K562 (cell line): ENCODE data around the gene ZDHHC14. TPM values are rescaled to one million over a fixed set of nuclear protein-coding genes. Genes with fewer than 3 reads are reported as not detected.

Experiments
- ADNP ChIP-seq: fragments of 200-800 bp; sonication (Bioruptor generic); IDR thresholded peaks from 2 replicates; pipeline ENCODE4 v1.6.1; 2016; ENCODE audit warnings: missing genetic modification characterization, missing compliant biosample characterization
- ATF1 ChIP-seq, 2 experiments: fragments of 450-650 bp in 1 of 2; IDR thresholded peaks; 2 replicates each; pipeline ENCODE4 v1.6.1; 2016; ENCODE audit warnings: missing compliant biosample characterization in 1 of 2, missing genetic modification characterization in 1 of 2
- BHLHE40 ChIP-seq: IDR thresholded peaks from 2 replicates; pipeline ENCODE4 v1.6.1; 2011; ENCODE audit warnings: low read length, improper control_type of control experiment
- MCM5 ChIP-seq: fragments of 450-650 bp; IDR thresholded peaks from 2 replicates; pipeline ENCODE4 v1.6.1; 2016; ENCODE audit warnings: low read depth
- MCM7 ChIP-seq, 2 experiments: fragments of 450-650 bp; IDR thresholded peaks; 2 replicates each; pipeline ENCODE4 v1.6.1; 2016 to 2018
- MTA2 ChIP-seq: fragments of 450-650 bp; IDR thresholded peaks from 2 replicates; pipeline ENCODE4 v1.6.1; 2016; ENCODE audit warnings: low read depth
- PTRF ChIP-seq: fragments of 450-650 bp; IDR thresholded peaks from 2 replicates; pipeline ENCODE4 v1.6.1; 2016; ENCODE audit warnings: mild to moderate bottlenecking, missing genetic modification characterization, missing compliant biosample characterization
- RBM15 ChIP-seq: fragments of 200-400 bp; formaldehyde crosslinking; IDR thresholded peaks from 2 replicates; pipeline ENCODE4 v1.6.1; 2018; ENCODE audit warnings: mild to moderate bottlenecking, low read length, moderate library complexity; ENCODE audit not compliant: insufficient read depth
- SOX6 ChIP-seq: fragments of 450-650 bp; IDR thresholded peaks from 2 replicates; pipeline ENCODE4 v1.6.1; 2014; ENCODE audit warnings: mild to moderate bottlenecking
- SREBF2 ChIP-seq: sonication (generic); formaldehyde crosslinking; IDR thresholded peaks from 2 replicates; pipeline ENCODE4 v1.4.0; 2020; ENCODE audit warnings: mild to moderate bottlenecking, missing genetic modification reagents
- ZNF316 ChIP-seq: fragments of 450-650 bp; IDR thresholded peaks from 2 replicates; pipeline ENCODE4 v1.6.1; 2016
- polyA plus RNA-seq, 8 experiments: library from polyadenylated mRNA; depleted of rRNA in 4 of 8; stranded (reverse) in 5 of 8; unstranded in 3 of 8; fragments of >200 nt; fragmentation: Nextera tagmentation in 2 of 8; fragmentation: Illumina TruSeq in 1 of 8; extraction: Ambion mirVana in 2 of 8; extraction: Trizol in 1 of 8; gene quantifications; 2 replicates each; pipeline versions ENCODE4 v1.2.1 to v1.2.3, GENCODE V29; 2011 to 2014; ENCODE audit warnings: inconsistent platforms in 1 of 8, missing spikeins in 1 of 8
- total RNA-seq, 7 experiments: library from RNA; depleted of rRNA in 6 of 7; stranded (reverse); fragments of >200 nt in 6 of 7; fragmentation: Illumina TruSeq in 2 of 7; extraction: Trizol in 2 of 7; gene quantifications; 2 replicates each; pipeline versions ENCODE4 v1.2.1 to v1.2.3, GENCODE V29; 2011 to 2021; ENCODE audit warnings: low replicate concordance in 1 of 7
- TF ChIP-seq, protein P1 (sequence below): fragments of 250-450 bp; sonication (Bioruptor Pico); IDR thresholded peaks from 2 replicates; pipeline ENCODE4 v1.9.0; 2021; ENCODE audit warnings: mild to moderate bottlenecking
- TF ChIP-seq, protein P2 (sequence below): fragments of 450-650 bp; IDR thresholded peaks from 2 replicates; pipeline ENCODE4 v1.6.1; 2017; ENCODE audit warnings: antibody characterized with exemption
- TF ChIP-seq, protein P3 (sequence below): fragments of 450-650 bp; IDR thresholded peaks from 2 replicates; pipeline ENCODE4 v1.6.1; 2017; ENCODE audit warnings: antibody characterized with exemption, mild to moderate bottlenecking
- TF ChIP-seq, protein P4 (sequence below), 2 experiments: fragments of 250-450 bp in 1 of 2; fragments of 450-650 bp in 1 of 2; sonication (Bioruptor Pico) in 1 of 2; IDR thresholded peaks; 2 replicates each; pipeline versions ENCODE4 v1.6.1 to v1.8.0; 2016 to 2021; ENCODE audit warnings: mild to moderate bottlenecking in 2 of 2, moderate library complexity in 2 of 2, missing compliant biosample characterization in 1 of 2, missing genetic modification characterization in 1 of 2
- TF ChIP-seq, protein P5 (sequence below): fragments of 250-450 bp; sonication (Bioruptor Pico); IDR thresholded peaks from 2 replicates; pipeline ENCODE4 v1.8.0; 2022; ENCODE audit warnings: moderate library complexity, mild to moderate bottlenecking, inconsistent platforms
- TF ChIP-seq, protein P6 (sequence below): fragments of 450-650 bp; conservative IDR thresholded peaks from 2 replicates; pipeline ENCODE4 v1.6.1; 2016; ENCODE audit warnings: missing genetic modification characterization, low read depth, mild to moderate bottlenecking, missing compliant biosample characterization, moderate library complexity

ZDHHC14 gene
- total and polyA plus RNA-seq, 9 of the 15 experiments (the other 6 are each of a cell fraction or from before 2014, with no cell fraction given): 0.92 to 23.1 (median 13.8) TPM

DNA sequence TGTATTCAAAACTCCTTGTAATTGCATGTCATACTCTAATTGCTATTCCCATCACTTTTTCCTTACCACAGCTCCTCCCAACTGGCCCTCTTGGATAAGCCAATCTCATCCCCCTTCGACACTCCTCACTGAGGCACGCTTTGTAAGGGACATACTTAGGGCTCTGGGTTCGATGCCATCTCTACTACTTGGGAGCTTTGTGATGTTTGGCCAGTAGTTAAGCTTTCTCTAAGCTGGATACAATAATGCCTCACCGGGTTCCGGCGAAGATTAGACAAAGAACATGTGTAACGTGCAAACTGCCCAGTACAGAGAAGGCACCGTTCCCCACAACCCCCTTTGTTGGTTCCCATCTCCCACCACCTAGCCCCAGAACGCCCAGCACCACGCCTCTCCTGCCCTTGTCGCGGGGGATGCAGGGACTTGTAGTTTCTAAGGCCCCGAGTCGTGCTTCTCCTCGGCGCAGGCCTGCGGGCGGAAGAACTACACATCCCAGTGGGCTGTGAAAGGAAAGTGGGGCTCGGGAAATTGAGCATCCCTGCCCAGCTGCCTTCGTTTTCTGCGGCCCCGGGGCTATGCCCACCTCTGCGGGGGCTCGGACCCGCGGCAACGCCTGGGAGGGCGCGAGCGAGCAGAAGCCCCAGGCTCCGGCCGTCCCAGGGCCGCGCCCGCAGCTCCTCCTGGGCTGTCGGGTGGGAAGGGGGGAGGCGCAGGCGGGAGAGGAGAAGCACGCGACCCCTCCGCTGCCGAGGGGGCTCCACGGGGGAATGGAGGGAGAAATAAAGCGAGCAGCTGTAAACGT lies 1.1 kb upstream of the ZDHHC14 start (continued):
- no peak for TF ChIP-seq MTA2
- TF ChIP-seq PTRF (tag): no peak
- TF ChIP-seq, protein P1, sequence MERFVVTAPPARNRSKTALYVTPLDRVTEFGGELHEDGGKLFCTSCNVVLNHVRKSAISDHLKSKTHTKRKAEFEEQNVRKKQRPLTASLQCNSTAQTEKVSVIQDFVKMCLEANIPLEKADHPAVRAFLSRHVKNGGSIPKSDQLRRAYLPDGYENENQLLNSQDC: no peak
- TF ChIP-seq, protein P2, sequence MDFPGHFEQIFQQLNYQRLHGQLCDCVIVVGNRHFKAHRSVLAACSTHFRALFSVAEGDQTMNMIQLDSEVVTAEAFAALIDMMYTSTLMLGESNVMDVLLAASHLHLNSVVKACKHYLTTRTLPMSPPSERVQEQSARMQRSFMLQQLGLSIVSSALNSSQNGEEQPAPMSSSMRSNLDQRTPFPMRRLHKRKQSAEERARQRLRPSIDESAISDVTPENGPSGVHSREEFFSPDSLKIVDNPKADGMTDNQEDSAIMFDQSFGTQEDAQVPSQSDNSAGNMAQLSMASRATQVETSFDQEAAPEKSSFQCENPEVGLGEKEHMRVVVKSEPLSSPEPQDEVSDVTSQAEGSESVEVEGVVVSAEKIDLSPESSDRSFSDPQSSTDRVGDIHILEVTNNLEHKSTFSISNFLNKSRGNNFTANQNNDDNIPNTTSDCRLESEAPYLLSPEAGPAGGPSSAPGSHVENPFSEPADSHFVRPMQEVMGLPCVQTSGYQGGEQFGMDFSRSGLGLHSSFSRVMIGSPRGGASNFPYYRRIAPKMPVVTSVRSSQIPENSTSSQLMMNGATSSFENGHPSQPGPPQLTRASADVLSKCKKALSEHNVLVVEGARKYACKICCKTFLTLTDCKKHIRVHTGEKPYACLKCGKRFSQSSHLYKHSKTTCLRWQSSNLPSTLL: no peak
- TF ChIP-seq ATF1 (CRISPR knock-in tag; IDR thresholded peaks at IDR 0.05): no peak
- TF ChIP-seq ATF1 (tag; IDR thresholded peaks at IDR 0.05): peak; percentile 39; the same call in 1 of the 2 replicates
- no peak for TF ChIP-seq ZNF316
- no peak for TF ChIP-seq MCM5
- TF ChIP-seq, protein P3, sequence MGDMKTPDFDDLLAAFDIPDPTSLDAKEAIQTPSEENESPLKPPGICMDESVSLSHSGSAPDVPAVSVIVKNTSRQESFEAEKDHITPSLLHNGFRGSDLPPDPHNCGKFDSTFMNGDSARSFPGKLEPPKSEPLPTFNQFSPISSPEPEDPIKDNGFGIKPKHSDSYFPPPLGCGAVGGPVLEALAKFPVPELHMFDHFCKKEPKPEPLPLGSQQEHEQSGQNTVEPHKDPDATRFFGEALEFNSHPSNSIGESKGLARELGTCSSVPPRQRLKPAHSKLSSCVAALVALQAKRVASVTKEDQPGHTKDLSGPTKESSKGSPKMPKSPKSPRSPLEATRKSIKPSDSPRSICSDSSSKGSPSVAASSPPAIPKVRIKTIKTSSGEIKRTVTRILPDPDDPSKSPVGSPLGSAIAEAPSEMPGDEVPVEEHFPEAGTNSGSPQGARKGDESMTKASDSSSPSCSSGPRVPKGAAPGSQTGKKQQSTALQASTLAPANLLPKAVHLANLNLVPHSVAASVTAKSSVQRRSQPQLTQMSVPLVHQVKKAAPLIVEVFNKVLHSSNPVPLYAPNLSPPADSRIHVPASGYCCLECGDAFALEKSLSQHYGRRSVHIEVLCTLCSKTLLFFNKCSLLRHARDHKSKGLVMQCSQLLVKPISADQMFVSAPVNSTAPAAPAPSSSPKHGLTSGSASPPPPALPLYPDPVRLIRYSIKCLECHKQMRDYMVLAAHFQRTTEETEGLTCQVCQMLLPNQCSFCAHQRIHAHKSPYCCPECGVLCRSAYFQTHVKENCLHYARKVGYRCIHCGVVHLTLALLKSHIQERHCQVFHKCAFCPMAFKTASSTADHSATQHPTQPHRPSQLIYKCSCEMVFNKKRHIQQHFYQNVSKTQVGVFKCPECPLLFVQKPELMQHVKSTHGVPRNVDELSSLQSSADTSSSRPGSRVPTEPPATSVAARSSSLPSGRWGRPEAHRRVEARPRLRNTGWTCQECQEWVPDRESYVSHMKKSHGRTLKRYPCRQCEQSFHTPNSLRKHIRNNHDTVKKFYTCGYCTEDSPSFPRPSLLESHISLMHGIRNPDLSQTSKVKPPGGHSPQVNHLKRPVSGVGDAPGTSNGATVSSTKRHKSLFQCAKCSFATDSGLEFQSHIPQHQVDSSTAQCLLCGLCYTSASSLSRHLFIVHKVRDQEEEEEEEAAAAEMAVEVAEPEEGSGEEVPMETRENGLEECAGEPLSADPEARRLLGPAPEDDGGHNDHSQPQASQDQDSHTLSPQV: peak; percentile 90
- no peak for TF ChIP-seq ADNP (tag)
- TF ChIP-seq, protein P4, sequence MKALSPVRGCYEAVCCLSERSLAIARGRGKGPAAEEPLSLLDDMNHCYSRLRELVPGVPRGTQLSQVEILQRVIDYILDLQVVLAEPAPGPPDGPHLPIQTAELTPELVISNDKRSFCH (CRISPR knock-in tag; IDR thresholded peaks at IDR 0.05): no peak
- TF ChIP-seq, protein P4 (tag; IDR thresholded peaks at IDR 0.05): peak; percentile 15; the same call in 1 of the 2 replicates
- TF ChIP-seq, protein P5, sequence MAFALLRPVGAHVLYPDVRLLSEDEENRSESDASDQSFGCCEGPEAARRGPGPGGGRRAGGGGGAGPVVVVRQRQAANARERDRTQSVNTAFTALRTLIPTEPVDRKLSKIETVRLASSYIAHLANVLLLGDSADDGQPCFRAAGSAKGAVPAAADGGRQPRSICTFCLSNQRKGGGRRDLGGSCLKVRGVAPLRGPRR (CRISPR knock-in tag): no peak
- TF ChIP-seq SOX6: no peak
- TF ChIP-seq SREBF2 (CRISPR knock-in tag): no peak
- no peak for TF ChIP-seq RBM15
- TF ChIP-seq BHLHE40: peak; percentile 2; the same call in 1 of the 2 replicates
- TF ChIP-seq MCM7 (IDR thresholded peaks at IDR 0.05): no peak
- TF ChIP-seq, protein P6, sequence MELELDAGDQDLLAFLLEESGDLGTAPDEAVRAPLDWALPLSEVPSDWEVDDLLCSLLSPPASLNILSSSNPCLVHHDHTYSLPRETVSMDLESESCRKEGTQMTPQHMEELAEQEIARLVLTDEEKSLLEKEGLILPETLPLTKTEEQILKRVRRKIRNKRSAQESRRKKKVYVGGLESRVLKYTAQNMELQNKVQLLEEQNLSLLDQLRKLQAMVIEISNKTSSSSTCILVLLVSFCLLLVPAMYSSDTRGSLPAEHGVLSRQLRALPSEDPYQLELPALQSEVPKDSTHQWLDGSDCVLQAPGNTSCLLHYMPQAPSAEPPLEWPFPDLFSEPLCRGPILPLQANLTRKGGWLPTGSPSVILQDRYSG (tag): no peak
